Endothelial cell of umbilical vein (primary cell): ENCODE data around the gene CCND1. TPM values are rescaled to one million over a fixed set of nuclear protein-coding genes. Genes with fewer than 3 reads are reported as not detected.

Source experiments
- BruUV-seq: library from RNA; stranded (reverse); fragments of 400-500 nt; replicated peaks from 2 replicates; lab custom pipeline; 2021; lab: Mats Ljungman, UMichigan
- CTCF ChIA-PET: fragments of 300-600, 350-600 bp; sonication (Branson Sonifier 250); formaldehyde crosslinking; loops from one replicate; lab custom pipeline; 2021; ENCODE audit warnings: antibody characterized with exemption, inconsistent platforms; lab: Charles Lee
- POLR2A ChIA-PET: fragments of 300-600, 350-600 bp; sonication (Branson Sonifier 250); formaldehyde crosslinking; loops from one replicate; lab custom pipeline; 2021; ENCODE audit warnings: antibody characterized with exemption, inconsistent platforms; lab: Charles Lee
- DNase-seq: peaks from one replicate; pipeline ENCODE4 v3.0.0-alpha.2; 2011; ENCODE audit warnings: low read depth, low spot score
- FAIRE-seq: peaks from 2 replicates; lab custom pipeline; 2011; peaks lifted over from hg19 to GRCh38; lab: Jason Lieb, UNC
- H2AFZ ChIP-seq: 2 replicates; pipeline ENCODE4 v1.6.0; 2012; ENCODE audit warnings: low read depth, low read length, control low read depth, inconsistent platforms
- H3K27ac ChIP-seq: 2 replicates; pipeline ENCODE4 v1.5.1; 2011; ENCODE audit warnings: low read depth, mild to moderate bottlenecking, control low read depth, low read length, moderate library complexity; ENCODE audit not compliant: insufficient read depth
- H3K27me3 ChIP-seq, 2 experiments: 2 replicates each; pipeline versions ENCODE4 v1.6.0 to v1.6.1; 2011; ENCODE audit warnings: low read length in 2 of 2, mixed read lengths in 1 of 2; ENCODE audit not compliant: control insufficient read depth in 2 of 2, insufficient read depth in 2 of 2
- H3K36me3 ChIP-seq, 2 experiments: 2 replicates in 1 of 2; 3 replicates in 1 of 2; pipeline ENCODE4 v1.5.1; 2011; ENCODE audit warnings: low read length in 2 of 2, mild to moderate bottlenecking in 1 of 2, moderate library complexity in 1 of 2; ENCODE audit not compliant: control insufficient read depth in 2 of 2, insufficient read depth in 2 of 2; ENCODE audit errors: extremely low read depth in 1 of 2
- H3K4me1 ChIP-seq: 3 replicates; pipeline ENCODE4 v1.5.1; 2011; ENCODE audit warnings: mild to moderate bottlenecking, low read length; ENCODE audit not compliant: control insufficient read depth, insufficient read depth; ENCODE audit errors: extremely low read depth
- H3K4me2 ChIP-seq: 2 replicates; pipeline ENCODE4 v1.6.1; 2011; ENCODE audit warnings: low read length, control low read depth, mixed read lengths; ENCODE audit not compliant: insufficient read depth
- H3K4me3 ChIP-seq, 3 experiments: fragments of 200-600 bp in 1 of 3; sonication (generic), shearing (Covaris generic) in 1 of 3; replicated peaks in 1 of 3; 2 replicates each; pipeline ENCODE4 v1.5.1; 2011 to 2016; ENCODE audit warnings: control low read depth in 3 of 3, low read length in 3 of 3, mild to moderate bottlenecking in 2 of 3, inconsistent platforms in 1 of 3, low read depth in 1 of 3, moderate library complexity in 1 of 3; ENCODE audit not compliant: insufficient read depth in 1 of 3
- H3K79me2 ChIP-seq: 2 replicates; pipeline ENCODE4 v1.6.0; 2012; ENCODE audit warnings: low read length, inconsistent platforms; ENCODE audit not compliant: control insufficient read depth, insufficient read depth
- H3K9ac ChIP-seq: replicated peaks from 2 replicates; pipeline ENCODE3; 2011; ENCODE audit warnings: low read length, control low read depth; ENCODE audit not compliant: insufficient read depth; ENCODE audit errors: extremely low read depth
- H3K9me1 ChIP-seq: replicated peaks from 3 replicates; pipeline ENCODE4 v1.6.0; 2011; ENCODE audit warnings: mild to moderate bottlenecking, low read length; ENCODE audit not compliant: control insufficient read depth, insufficient read depth; ENCODE audit errors: extremely low read depth
- H3K9me3 ChIP-seq: replicated peaks from 2 replicates; pipeline ENCODE4 v1.5.1; 2012; ENCODE audit warnings: low read length, inconsistent platforms; ENCODE audit not compliant: control insufficient read depth, insufficient read depth
- H4K20me1 ChIP-seq: replicated peaks from 2 replicates; pipeline ENCODE3; 2011; ENCODE audit warnings: mild to moderate bottlenecking, low read length; ENCODE audit not compliant: control insufficient read depth, insufficient read depth; ENCODE audit errors: extremely low read depth
- FOS ChIP-seq: IDR thresholded peaks from 2 replicates; pipeline ENCODE4 v1.6.1; 2011; ENCODE audit warnings: mild to moderate bottlenecking, low read length, moderate library complexity, borderline replicate concordance; ENCODE audit not compliant: insufficient read depth
- GATA2 ChIP-seq: IDR thresholded peaks from 2 replicates; pipeline ENCODE4 v1.7.0; 2011; ENCODE audit warnings: low read depth, mild to moderate bottlenecking, moderate library complexity, mixed read lengths, low read length; ENCODE audit not compliant: insufficient read length, insufficient read depth
- JUN ChIP-seq: IDR thresholded peaks from 2 replicates; pipeline ENCODE4 v1.6.1; 2011; ENCODE audit warnings: borderline replicate concordance, low read depth; ENCODE audit not compliant: insufficient read length, insufficient read depth
- MAX ChIP-seq: IDR thresholded peaks from 2 replicates; pipeline ENCODE4 v1.6.1; 2011; ENCODE audit not compliant: insufficient read depth, insufficient read length
- POLR2A ChIP-seq: IDR thresholded peaks from 2 replicates; pipeline ENCODE4 v1.6.1; 2012; ENCODE audit warnings: low read depth, mild to moderate bottlenecking, control low read depth, low read length
- POLR2AphosphoS5 ChIP-seq: IDR thresholded peaks from 2 replicates; pipeline ENCODE4 v1.6.1; 2012; ENCODE audit warnings: low read depth, mild to moderate bottlenecking, control low read depth, low read length, moderate library complexity; ENCODE audit not compliant: insufficient read depth
- dilution Hi-C: fragments of 300-500 bp; cut with MboI; formaldehyde crosslinking; loops from one replicate; pipeline ENCODE4 v1.15.0; 2019; ENCODE audit warnings: low sequenced_read_pairs; ENCODE audit not compliant: extremely low pct_ligation_motif_present
- intact Hi-C: fragments of 100-400 bp; cut with micrococcal nuclease; formaldehyde crosslinking; loops from one replicate; pipeline ENCODE4 v1.10.0; 2022
- polyA plus RNA-seq, 4 experiments: library from polyadenylated mRNA; depleted of rRNA in 3 of 4; stranded (reverse) in 3 of 4; unstranded in 1 of 4; fragments of >200 nt; gene quantifications; 2 replicates each; pipeline versions ENCODE4 v1.2.1 to v1.2.3, GENCODE V29; 2011 to 2012; ENCODE audit warnings: missing spikeins in 1 of 4
- total RNA-seq: library from RNA; stranded (reverse); gene quantifications from 2 replicates; pipeline ENCODE4 v1.2.3, GENCODE V29; 2021
- TF ChIP-seq, protein P1 (sequence below), 2 donors: IDR thresholded peaks; 1 replicate in 1 of 2; 2 replicates in 1 of 2; pipeline ENCODE4 v1.5.1; 2011; ENCODE audit warnings: low read length in 2 of 2, mild to moderate bottlenecking in 2 of 2, moderate library complexity in 2 of 2, control low read depth in 1 of 2, inconsistent platforms in 1 of 2, low read depth in 1 of 2; ENCODE audit not compliant: insufficient read depth in 1 of 2; ENCODE audit errors: extremely low read depth in 1 of 2

Gene CCND1
- total and polyA plus RNA-seq, 2 donors (not counting 3 experiments of a cell fraction or from before 2014, with no cell fraction given): 98.7 to 370 TPM

- FAIRE-seq (no peak), DNase-seq (no peak)
- CTCF ChIA-PET: no interaction called here
- Histone ChIP-seq H3K9me3 (no peaks in the 10 kb centered on the region), H3K27ac (no peak overlapping the region), H4K20me1 (no peaks in the 10 kb centered on the region), H3K27me3 (no peaks in the 10 kb centered on the region), H3K4me1 (no peaks in the 10 kb centered on the region), H3K4me3 (no peak overlapping the region), H3K4me2 (no peak overlapping the region), H3K36me3 (no peaks in the 10 kb centered on the region), H2AFZ (no peak overlapping the region), H3K79me2 (no peaks in the 10 kb centered on the region), H3K9me1 (no peaks in the 10 kb centered on the region), H3K9ac (no peak overlapping the region)
- BruUV-seq: no TSS peak
- intact Hi-C loops: no loop called here
- POLR2A ChIA-PET: no interaction called here
- dilution Hi-C loops: no loop called here
- TF ChIP-seq MAX (peak; percentile 29), GATA2 (no peak)
Measured at GRCh38 chr11:69595805-69596665, 44.9 kb upstream of the CCND1 start.

GRCh38 chr11:69598147-69598546, 42.8 kb upstream of the CCND1 start:
- BruUV-seq: no TSS peak
- no peak overlapping the region for H3K9ac ChIP-seq
- no peaks in the 10 kb centered on the region for H4K20me1 ChIP-seq
- no peaks in the 10 kb centered on the region for H3K4me1 ChIP-seq
- FAIRE-seq (no peak), DNase-seq (peak; percentile 5)
- TF ChIP-seq POLR2A (no peak), FOS (no peak), GATA2 (no peak), POLR2AphosphoS5 (no peak), JUN (no peak)
- TF ChIP-seq, protein P1, sequence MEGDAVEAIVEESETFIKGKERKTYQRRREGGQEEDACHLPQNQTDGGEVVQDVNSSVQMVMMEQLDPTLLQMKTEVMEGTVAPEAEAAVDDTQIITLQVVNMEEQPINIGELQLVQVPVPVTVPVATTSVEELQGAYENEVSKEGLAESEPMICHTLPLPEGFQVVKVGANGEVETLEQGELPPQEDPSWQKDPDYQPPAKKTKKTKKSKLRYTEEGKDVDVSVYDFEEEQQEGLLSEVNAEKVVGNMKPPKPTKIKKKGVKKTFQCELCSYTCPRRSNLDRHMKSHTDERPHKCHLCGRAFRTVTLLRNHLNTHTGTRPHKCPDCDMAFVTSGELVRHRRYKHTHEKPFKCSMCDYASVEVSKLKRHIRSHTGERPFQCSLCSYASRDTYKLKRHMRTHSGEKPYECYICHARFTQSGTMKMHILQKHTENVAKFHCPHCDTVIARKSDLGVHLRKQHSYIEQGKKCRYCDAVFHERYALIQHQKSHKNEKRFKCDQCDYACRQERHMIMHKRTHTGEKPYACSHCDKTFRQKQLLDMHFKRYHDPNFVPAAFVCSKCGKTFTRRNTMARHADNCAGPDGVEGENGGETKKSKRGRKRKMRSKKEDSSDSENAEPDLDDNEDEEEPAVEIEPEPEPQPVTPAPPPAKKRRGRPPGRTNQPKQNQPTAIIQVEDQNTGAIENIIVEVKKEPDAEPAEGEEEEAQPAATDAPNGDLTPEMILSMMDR (IDR thresholded peaks at IDR 0.05; ENCODE audit: extremely low read depth in 1 of 2, insufficient read depth in 1 of 2, low read depth in 1 of 2, low read length in 2 of 2): peak in 1 of 2 donors; percentile 10
- no peaks in the 10 kb centered on the region for H3K36me3 ChIP-seq
- H3K4me3 ChIP-seq: no peak overlapping the region
- H3K4me2 ChIP-seq: no peak overlapping the region
- H3K27ac ChIP-seq: no peak overlapping the region
- H3K79me2 ChIP-seq: no peaks in the 10 kb centered on the region
- H2AFZ ChIP-seq: no peak overlapping the region
- dilution Hi-C loops: no loop called here
- CTCF ChIA-PET: interaction anchor here (0.6 to 1.5 kb wide), 3 partner anchors 467 to 1278 kb away, joined by 3 to 4 read pairs (median 3); no protein-coding TSS in a partner anchor
- POLR2A ChIA-PET: no interaction called here
- intact Hi-C loops: no loop called here
- peaks cover under 1 to 4% of the 10 kb centered on the region in 2 experiments for H3K27me3 ChIP-seq
- H3K9me3 ChIP-seq: no peaks in the 10 kb centered on the region
- H3K9me1 ChIP-seq: no peaks in the 10 kb centered on the region
